ENCODE data around the gene PLEKHM3.

DNA sequence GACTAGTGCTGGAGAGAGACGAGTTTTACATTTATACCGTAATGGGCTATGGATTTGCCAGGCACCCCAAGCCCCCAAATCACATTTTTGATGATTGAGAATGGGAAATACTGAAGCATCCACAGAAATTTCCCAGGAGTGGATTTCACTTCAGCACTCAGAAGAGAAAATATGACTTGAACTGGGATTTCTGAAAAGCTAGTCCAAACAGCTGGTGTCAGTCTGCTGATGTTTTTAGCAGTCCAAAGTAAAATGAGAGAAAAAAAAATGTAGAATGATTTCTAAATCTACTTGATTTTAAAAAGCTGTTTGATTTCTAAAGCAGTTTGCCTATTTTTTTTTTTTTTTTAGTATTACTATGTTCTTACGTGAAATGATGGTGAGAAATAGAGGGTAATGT, 105.0 kb downstream of the PLEKHM3 start:
- TF ChIP-seq CTCF (conservative IDR thresholded peaks at IDR 0.05), result no peak
- no peak for TF ChIP-seq EZH2 (IDR thresholded peaks at IDR 0.05; ENCODE audit: low read depth)
